ENCODE data around the gene DYNLT4. TPM values are rescaled to one million over a fixed set of nuclear protein-coding genes. Genes with fewer than 3 reads are reported as not detected.

DYNLT4 gene
- total and polyA plus RNA-seq, 2 of the 13 experiments (the other 11 are each of a cell fraction or from before 2014, with no cell fraction given): 0.77 TPM; not detected in 1

GRCh38 chr1:44819608-44820327 lies 12.6 kb upstream of the DYNLT4 start (continued):
- TF ChIP-seq IKZF5 (CRISPR knock-in tag; IDR thresholded peaks at IDR 0.05) (peak; percentile 88), HOXA7 (CRISPR knock-in tag; IDR thresholded peaks at IDR 0.05) (0 out of 2 replicates have a peak, but pooled peaks have one; percentile 85), ZNF674 (CRISPR knock-in tag; IDR thresholded peaks at IDR 0.05; ENCODE audit: low read depth) (no peak), POGZ (CRISPR knock-in tag; IDR thresholded peaks at IDR 0.05) (peak; percentile 70; the same call in 1 of the 2 replicates), ZHX1 (CRISPR knock-in tag; IDR thresholded peaks at IDR 0.05; ENCODE audit: low read depth) (peak; percentile 51; the same call in 1 of the 2 replicates), KDM4B (CRISPR knock-in tag; IDR thresholded peaks at IDR 0.05) (peak; percentile 64; the same call in 1 of the 2 replicates), ZGPAT (CRISPR knock-in tag; IDR thresholded peaks at IDR 0.05) (peak; percentile 84), MAFG (CRISPR knock-in tag; IDR thresholded peaks at IDR 0.05) (no peak), XRCC5 (optimal IDR thresholded peaks at IDR 0.05; ENCODE audit: low read length) (no peak), NR2F6 (IDR thresholded peaks at IDR 0.05) (peak; percentile 8; the same call in 1 of the 2 replicates), NR2F6 (CRISPR knock-in tag; IDR thresholded peaks at IDR 0.05) (no peak; the same call in 1 of the 2 replicates), MIER3 (CRISPR knock-in tag; IDR thresholded peaks at IDR 0.05; ENCODE audit: borderline replicate concordance) (no peak; the same call in 1 of the 2 replicates), CEBPZ (IDR thresholded peaks at IDR 0.05; ENCODE audit: low read length) (no peak), HNRNPL (IDR thresholded peaks at IDR 0.05; ENCODE audit: low read depth, low read length) (no peak), TBX3 (IDR thresholded peaks at IDR 0.05; ENCODE audit: borderline replicate concordance) (no peak), ETS1 (CRISPR knock-in tag; IDR thresholded peaks at IDR 0.05) (no peak), PRPF4 (IDR thresholded peaks at IDR 0.05; ENCODE audit: low read depth, low read length, poor library complexity, severe bottlenecking) (no peak)
